K562 (cell line): Measurements from ENCODE around the gene CTIF. TPM values are rescaled to one million over a fixed set of nuclear protein-coding genes. Genes with fewer than 3 reads are reported as not detected.

Experiments
- ATAC-seq: fragments of 200-7000 bp; cut with Tn5 transposase; 3 replicates; pipeline ENCODE4 v1.9.1; 2020; ENCODE audit warnings: moderate library complexity
- BruUV-seq: library from RNA; stranded (reverse); fragments of 400-500 nt; replicated peaks from 2 replicates; lab custom pipeline; 2021; lab: Mats Ljungman, UMichigan
- CTCF ChIA-PET: fragments of 300-600 bp; formaldehyde crosslinking; extraction: SDS; loops from one replicate; lab custom pipeline; 2021; ENCODE audit warnings: low intra/inter-chr PET ratio; lab: Yijun Ruan, JAX
- POLR2A ChIA-PET: fragments of 300-600, 350-650 bp; sonication (Branson Sonifier 250); formaldehyde crosslinking; extraction: SDS; loops from one replicate; lab custom pipeline; 2021; ENCODE audit warnings: antibody characterized with exemption, inconsistent platforms; lab: Yijun Ruan, JAX
- DNase-seq, 4 experiments: peaks; one replicate each; pipeline versions ENCODE4 v3.0.0 to v3.0.0-alpha.2; 2011 to 2018; ENCODE audit warnings: low spot score in 3 of 4, mixed read lengths in 3 of 4; ENCODE audit errors: extremely low read depth in 1 of 4
- FAIRE-seq: peaks from 2 replicates; lab custom pipeline; 2011; peaks lifted over from hg19 to GRCh38; lab: Jason Lieb, UNC
- H2AFZ ChIP-seq: 2 replicates; pipeline ENCODE4 v1.6.0; 2011; ENCODE audit warnings: low read depth, low read length, control low read depth, inconsistent platforms
- H3K27ac ChIP-seq: fragments of 200-600 bp; 3 replicates; pipeline ENCODE4 v1.8.0; 2011; ENCODE audit warnings: low read depth, mild to moderate bottlenecking, control low read depth, inconsistent platforms, low read length, moderate library complexity, mixed read lengths; ENCODE audit errors: extremely low read depth
- H3K27me3 ChIP-seq, 2 experiments: fragments of 300-600 bp in 1 of 2; 2 replicates in 1 of 2; 3 replicates in 1 of 2; pipeline versions ENCODE4 v1.6.0 to v1.8.0; 2011; ENCODE audit warnings: inconsistent platforms in 2 of 2, low read length in 2 of 2, mild to moderate bottlenecking in 1 of 2, mixed read lengths in 1 of 2, moderate library complexity in 1 of 2; ENCODE audit not compliant: control insufficient read depth in 2 of 2, insufficient read depth in 2 of 2
- H3K36me3 ChIP-seq: fragments of 300-600 bp; 3 replicates; pipeline ENCODE4 v1.8.0; 2011; ENCODE audit warnings: mild to moderate bottlenecking, low read length, inconsistent platforms; ENCODE audit not compliant: control insufficient read depth, insufficient read depth
- H3K4me1 ChIP-seq, 2 experiments: fragments of 200-600 bp in 1 of 2; replicated peaks in 1 of 2; 2 replicates in 1 of 2; 3 replicates in 1 of 2; pipeline versions ENCODE4 v1.5.1 to v1.8.0; 2011; ENCODE audit warnings: inconsistent platforms in 2 of 2, low read length in 2 of 2, mild to moderate bottlenecking in 1 of 2, mixed read lengths in 1 of 2, moderate library complexity in 1 of 2; ENCODE audit not compliant: control insufficient read depth in 2 of 2, insufficient read depth in 2 of 2
- H3K4me2 ChIP-seq: 2 replicates; pipeline ENCODE4 v1.6.1; 2011; ENCODE audit warnings: low read length, control low read depth, inconsistent platforms, mixed read lengths; ENCODE audit not compliant: insufficient read depth
- H3K4me3 ChIP-seq: fragments of 200-600 bp; sonication (generic), shearing (Covaris generic); 2 replicates; pipeline ENCODE4 v1.5.1; 2016; ENCODE audit warnings: control low read depth, inconsistent platforms
- H3K79me2 ChIP-seq: fragments of 200-600 bp; 3 replicates; pipeline ENCODE4 v1.8.0; 2011; ENCODE audit warnings: low read length, inconsistent platforms; ENCODE audit not compliant: control insufficient read depth, insufficient read depth
- H3K9ac ChIP-seq, 2 experiments: 2 replicates each; pipeline versions ENCODE4 v1.6.0 to v1.6.1; 2011; ENCODE audit warnings: low read depth in 2 of 2, low read length in 2 of 2, control low read depth in 1 of 2, inconsistent platforms in 1 of 2, mild to moderate bottlenecking in 1 of 2, mixed read lengths in 1 of 2; ENCODE audit not compliant: insufficient read depth in 1 of 2
- H3K9me1 ChIP-seq: one replicate; pipeline ENCODE4 v1.6.0; 2011; ENCODE audit warnings: inconsistent platforms, mild to moderate bottlenecking, low read length, moderate library complexity; ENCODE audit not compliant: control insufficient read depth, insufficient read depth
- H3K9me3 ChIP-seq: replicated peaks from 2 replicates; pipeline ENCODE4 v1.5.1; 2011; ENCODE audit warnings: low read depth, low read length, inconsistent platforms; ENCODE audit not compliant: control insufficient read depth, insufficient read depth
- H4K20me1 ChIP-seq: replicated peaks from 2 replicates; pipeline ENCODE4 v1.6.1; 2011; ENCODE audit warnings: low read length, inconsistent platforms, mixed read lengths; ENCODE audit not compliant: control insufficient read depth, insufficient read depth
- ASH1L ChIP-seq: fragments of 450-650 bp; IDR thresholded peaks from 2 replicates; pipeline ENCODE4 v1.6.1; 2018; ENCODE audit warnings: borderline replicate concordance, mild to moderate bottlenecking, low read depth; ENCODE audit not compliant: partially characterized antibody
- BCOR ChIP-seq: fragments of 450-650 bp; IDR thresholded peaks from 2 replicates; pipeline ENCODE4 v1.6.1; 2016
- CBX5 ChIP-seq: IDR thresholded peaks from 2 replicates; pipeline ENCODE4 v1.6.1; 2014; ENCODE audit warnings: low read depth, borderline replicate concordance
- CCNT2 ChIP-seq: IDR thresholded peaks from 2 replicates; pipeline ENCODE4 v1.6.1; 2011; ENCODE audit warnings: borderline replicate concordance, low read depth, mild to moderate bottlenecking, moderate library complexity, mixed read lengths, low read length; ENCODE audit not compliant: insufficient read length; ENCODE audit errors: extremely low read depth
- KDM1A ChIP-seq, 2 experiments: fragments of 450-650 bp; IDR thresholded peaks; 2 replicates each; pipeline ENCODE4 v1.6.1; 2016; ENCODE audit warnings: mild to moderate bottlenecking in 2 of 2
- RBM25 ChIP-seq: fragments of 200-400 bp; formaldehyde crosslinking; IDR thresholded peaks from 2 replicates; pipeline ENCODE4 v1.6.1; 2018; ENCODE audit warnings: low read length, low read depth, moderate library complexity; ENCODE audit not compliant: severe bottlenecking
- SRSF3 ChIP-seq: fragments of 200-400 bp; formaldehyde crosslinking; IDR thresholded peaks from 2 replicates; pipeline ENCODE4 v1.6.1; 2016; ENCODE audit warnings: mild to moderate bottlenecking, low read length, moderate library complexity; ENCODE audit not compliant: insufficient read depth
- SRSF9 ChIP-seq: fragments of 200-400 bp; formaldehyde crosslinking; IDR thresholded peaks from 2 replicates; pipeline ENCODE4 v1.6.1; 2017; ENCODE audit warnings: low read depth, low read length, borderline replicate concordance
- SUPT5H ChIP-seq: fragments of 450-650 bp; IDR thresholded peaks from 2 replicates; pipeline ENCODE4 v1.6.1; 2016
- ZFP36 ChIP-seq: fragments of 150-350 bp; IDR thresholded peaks from 2 replicates; pipeline ENCODE4 v1.6.1; 2018; ENCODE audit warnings: low read length, low read depth; ENCODE audit not compliant: partially characterized antibody
- in situ Hi-C: fragments of 300-500 bp; cut with MboI; formaldehyde crosslinking; loops from 4 replicates; pipeline ENCODE4 v1.15.0; 2018; ENCODE audit warnings: inconsistent platforms, mixed read lengths
- intact Hi-C: fragments of 100-400 bp; cut with micrococcal nuclease; formaldehyde crosslinking; loops from 2 replicates; pipeline ENCODE4 v1.14.2; 2022
- polyA plus RNA-seq, 8 experiments: library from polyadenylated mRNA; depleted of rRNA in 4 of 8; stranded (reverse) in 5 of 8; unstranded in 3 of 8; fragments of >200 nt; fragmentation: Nextera tagmentation in 2 of 8; fragmentation: Illumina TruSeq in 1 of 8; extraction: Ambion mirVana in 2 of 8; extraction: Trizol in 1 of 8; gene quantifications; 2 replicates each; pipeline versions ENCODE4 v1.2.1 to v1.2.3, GENCODE V29; 2011 to 2014; ENCODE audit warnings: inconsistent platforms in 1 of 8, missing spikeins in 1 of 8
- total RNA-seq, 7 experiments: library from RNA; depleted of rRNA in 6 of 7; stranded (reverse); fragments of >200 nt in 6 of 7; fragmentation: Illumina TruSeq in 2 of 7; extraction: Trizol in 2 of 7; gene quantifications; 2 replicates each; pipeline versions ENCODE4 v1.2.1 to v1.2.3, GENCODE V29; 2011 to 2021; ENCODE audit warnings: low replicate concordance in 1 of 7

The CTIF gene
- total and polyA plus RNA-seq, 9 of the 15 experiments (the other 6 are each of a cell fraction or from before 2014, with no cell fraction given): 0.17 to 11.5 (median 2.2) TPM

- TF ChIP-seq ASH1L: no peak
- TF ChIP-seq CCNT2: no peak
- TF ChIP-seq SRSF9: no peak
- TF ChIP-seq SRSF3: no peak
- no peak for TF ChIP-seq SUPT5H
Observed at GRCh38 chr18:48560491-48560890, 21.7 kb downstream of the CTIF start (continued).

- H3K4me1 ChIP-seq: peaks cover 3 to 13% of the 10 kb centered on the region in 2 experiments; a peak in 3 of 5 replicates
- no peaks in the 10 kb centered on the region for H4K20me1 ChIP-seq
- no TSS peak for BruUV-seq
- no peak overlapping the region for H3K9ac ChIP-seq
- H3K27me3 ChIP-seq: no peaks in the 10 kb centered on the region
- ChIA-PET CTCF (no interaction called here), POLR2A (no interaction called here)
- no peaks in the 10 kb centered on the region for H3K9me3 ChIP-seq
- TF ChIP-seq KDM1A (IDR thresholded peaks at IDR 0.05): peak in 1 of 2 experiments; percentile 49; a peak in 2 of 4 replicates
- peak; percentile 88 for TF ChIP-seq BCOR
- TF ChIP-seq ZFP36: peak; percentile 65
- TF ChIP-seq CBX5: no peak
- TF ChIP-seq RBM25: peak; percentile 89
- no peak overlapping the region for H2AFZ ChIP-seq
- no peak overlapping the region for H3K4me3 ChIP-seq
- peaks cover 4% of the 10 kb centered on the region for H3K79me2 ChIP-seq
- no peak for ATAC-seq
- H3K27ac ChIP-seq: no peak overlapping the region
- H3K9me1 ChIP-seq: no peaks in the 10 kb centered on the region
- no peak overlapping the region for H3K4me2 ChIP-seq
- FAIRE-seq: no peak
- intact Hi-C loops: no loop called here
- no peak for DNase-seq
- no peaks in the 10 kb centered on the region for H3K36me3 ChIP-seq
- in situ Hi-C loops: no loop called here
Observed at GRCh38 chr18:48562075-48562474, 23.2 kb downstream of the CTIF start.
